ENCODE data around the gene RPL13A.

RPL13A gene

GRCh38 chr19:49487277-49488045 is at the start of gene RPL13A:
Gene RPL13A, plus strand, starts transcription at chr19:49487608. Its CDS starts 22 bp downstream, at chr19:49487630.
- peak; percentile 97 for TF ChIP-seq YY1 (IDR thresholded peaks at IDR 0.05; ENCODE audit: insufficient read depth, insufficient read length)
- no peak for TF ChIP-seq SUZ12 (IDR thresholded peaks at IDR 0.05; ENCODE audit: extremely low read depth, insufficient read depth, insufficient read length)
- Histone ChIP-seq H3K4me1 (ENCODE audit: insufficient read depth, insufficient read length) (peaks cover 3% of the 10 kb centered on the region), H3K4me3 (ENCODE audit: insufficient read length, low read depth) (peak within 1 kb of the TSS; percentile 95), H3K27me3 (ENCODE audit: insufficient read depth, insufficient read length) (no peaks in the 10 kb centered on the region), H3K36me3 (ENCODE audit: insufficient read depth, insufficient read length, low read length) (peaks cover 49% of the 10 kb centered on the region), H3K9me3 (ENCODE audit: insufficient read depth, low read length) (no peaks in the 10 kb centered on the region), H3K9ac (ENCODE audit: insufficient read length, low read depth) (peak within 1 kb of the TSS; percentile 99)
- peak; percentile 98 for DNase-seq (ENCODE audit: low read depth, low spot score)

DNA sequence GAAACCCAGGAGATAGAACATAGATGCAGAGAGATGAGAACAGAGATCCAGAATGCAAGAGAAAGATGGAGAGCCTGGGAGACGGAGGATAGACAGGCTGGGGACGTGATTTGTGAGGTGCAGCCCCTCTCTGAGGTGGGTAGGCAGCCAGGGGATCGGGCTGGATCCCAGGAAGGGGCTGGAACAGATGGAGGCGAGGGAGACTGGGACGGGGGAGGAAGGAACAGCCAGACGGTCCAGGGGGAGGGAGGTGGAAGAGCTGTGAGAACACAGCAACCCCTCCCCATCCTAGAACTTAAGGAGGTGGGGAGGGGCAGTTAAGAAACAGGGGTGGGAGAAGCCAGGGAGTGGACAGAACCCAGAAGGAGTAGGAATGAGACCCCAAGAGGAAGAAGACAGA is 49.1 kb upstream of the RPL13A start:
- Histone ChIP-seq H3K9me3 (ENCODE audit: insufficient read depth, low read length) (no peaks in the 10 kb centered on the region), H3K4me1 (ENCODE audit: insufficient read depth, insufficient read length) (peaks cover 4% of the 10 kb centered on the region), H3K4me3 (ENCODE audit: insufficient read length, low read depth) (no peak overlapping the region), H3K9ac (ENCODE audit: insufficient read length, low read depth) (no peak overlapping the region), H3K36me3 (ENCODE audit: insufficient read depth, insufficient read length, low read length) (no peaks in the 10 kb centered on the region), H3K27me3 (ENCODE audit: insufficient read depth, insufficient read length) (peaks cover 54% of the 10 kb centered on the region)
- no peak for DNase-seq (ENCODE audit: low read depth, low spot score)
- no peak for TF ChIP-seq SUZ12 (IDR thresholded peaks at IDR 0.05; ENCODE audit: extremely low read depth, insufficient read depth, insufficient read length)
- no peak for TF ChIP-seq ZNF274 (IDR thresholded peaks at IDR 0.05; ENCODE audit: low read depth, low read length)
- TF ChIP-seq YY1 (IDR thresholded peaks at IDR 0.05; ENCODE audit: insufficient read depth, insufficient read length) = no peak

GRCh38 chr19:49439836-49440235 is 47.6 kb upstream of the RPL13A start:
- Histone ChIP-seq H3K4me3 (ENCODE audit: insufficient read length, low read depth) (no peak overlapping the region), H3K9ac (ENCODE audit: insufficient read length, low read depth) (no peak overlapping the region), H3K4me1 (ENCODE audit: insufficient read depth, insufficient read length) (peaks cover 4% of the 10 kb centered on the region), H3K27me3 (ENCODE audit: insufficient read depth, insufficient read length) (peaks cover 47% of the 10 kb centered on the region), H3K36me3 (ENCODE audit: insufficient read depth, insufficient read length, low read length) (no peaks in the 10 kb centered on the region), H3K9me3 (ENCODE audit: insufficient read depth, low read length) (no peaks in the 10 kb centered on the region)
- no peak for DNase-seq (ENCODE audit: low read depth, low spot score)
- no peak for TF ChIP-seq ZNF274 (IDR thresholded peaks at IDR 0.05; ENCODE audit: low read depth, low read length)
- TF ChIP-seq SUZ12 (IDR thresholded peaks at IDR 0.05; ENCODE audit: extremely low read depth, insufficient read depth, insufficient read length) = no peak
- TF ChIP-seq YY1 (IDR thresholded peaks at IDR 0.05; ENCODE audit: insufficient read depth, insufficient read length) = no peak

DNA sequence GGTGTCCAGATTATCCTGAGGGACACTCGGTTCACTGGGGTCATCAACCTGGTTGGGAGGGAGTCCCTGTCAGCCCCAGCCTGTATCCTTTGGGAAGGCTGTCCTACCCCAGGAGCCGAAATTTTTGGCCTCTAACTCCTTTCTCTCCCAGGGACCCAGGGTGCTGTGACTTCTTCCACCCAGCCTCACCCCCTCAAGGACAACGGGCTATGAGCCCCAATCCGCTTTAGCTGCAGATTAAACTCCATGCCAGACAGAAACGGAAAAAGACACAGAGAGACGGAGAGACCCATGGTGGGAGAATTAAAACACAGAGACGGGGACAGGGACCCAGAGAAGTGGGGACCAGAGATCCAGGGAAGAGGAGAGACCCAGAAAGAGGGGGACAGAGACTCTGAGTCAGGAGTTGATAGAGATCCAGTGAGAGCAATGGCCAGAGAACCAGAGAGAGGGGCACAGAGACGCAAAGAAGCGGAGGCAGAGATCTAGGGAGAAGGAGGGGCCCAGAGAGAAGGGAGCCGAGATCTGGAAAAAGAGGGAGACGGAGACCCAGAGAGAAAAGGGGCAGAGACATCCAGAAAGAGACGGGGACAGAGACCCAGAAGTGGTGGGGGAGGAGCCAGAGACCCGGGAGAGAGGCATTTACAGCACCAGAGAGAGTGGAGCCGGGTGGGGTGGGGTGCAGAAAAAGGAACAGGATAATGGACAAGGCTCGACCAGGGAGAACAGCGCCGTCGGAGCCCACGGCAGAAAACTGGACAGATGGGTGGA is 46.8 kb upstream of the RPL13A start:
- H3K36me3 ChIP-seq (ENCODE audit: insufficient read depth, insufficient read length, low read length) = no peaks in the 10 kb centered on the region
- peak overlapping the region; percentile 51 for H3K4me3 ChIP-seq (ENCODE audit: insufficient read length, low read depth)
- H3K9ac ChIP-seq (ENCODE audit: insufficient read length, low read depth) = peak overlapping the region; percentile 17
- peaks cover 4% of the 10 kb centered on the region for H3K4me1 ChIP-seq (ENCODE audit: insufficient read depth, insufficient read length)
- no peak for DNase-seq (ENCODE audit: low read depth, low spot score)
- no peaks in the 10 kb centered on the region for H3K9me3 ChIP-seq (ENCODE audit: insufficient read depth, low read length)
- H3K27me3 ChIP-seq (ENCODE audit: insufficient read depth, insufficient read length) = peaks cover 47% of the 10 kb centered on the region
- TF ChIP-seq SUZ12 (IDR thresholded peaks at IDR 0.05; ENCODE audit: extremely low read depth, insufficient read depth, insufficient read length) (no peak), ZNF274 (IDR thresholded peaks at IDR 0.05; ENCODE audit: low read depth, low read length) (no peak), YY1 (IDR thresholded peaks at IDR 0.05; ENCODE audit: insufficient read depth, insufficient read length) (no peak)

- Histone ChIP-seq H3K4me3 (ENCODE audit: insufficient read length, low read depth) (peak within 1 kb of the TSS; percentile 51), H3K9ac (ENCODE audit: insufficient read length, low read depth) (peak within 1 kb of the TSS; percentile 17), H3K36me3 (ENCODE audit: insufficient read depth, insufficient read length, low read length) (peaks cover 5% of the 10 kb centered on the region), H3K4me1 (ENCODE audit: insufficient read depth, insufficient read length) (peaks cover 4% of the 10 kb centered on the region), H3K9me3 (ENCODE audit: insufficient read depth, low read length) (no peaks in the 10 kb centered on the region), H3K27me3 (ENCODE audit: insufficient read depth, insufficient read length) (peaks cover 47% of the 10 kb centered on the region)
- no peak for DNase-seq (ENCODE audit: low read depth, low spot score)
- no peak for TF ChIP-seq YY1 (IDR thresholded peaks at IDR 0.05; ENCODE audit: insufficient read depth, insufficient read length)
- no peak for TF ChIP-seq ZNF274 (IDR thresholded peaks at IDR 0.05; ENCODE audit: low read depth, low read length)
- TF ChIP-seq SUZ12 (IDR thresholded peaks at IDR 0.05; ENCODE audit: extremely low read depth, insufficient read depth, insufficient read length) = peak; percentile 37
Observed at GRCh38 chr19:49441210-49441959, 46.0 kb upstream of the RPL13A start, which contains the start of gene SLC17A7. Gene SLC17A7, minus strand, starts transcription at chr19:49441527. Its CDS starts 148 bp downstream, at chr19:49441379.

GRCh38 chr19:49441960-49442350 is 45.5 kb upstream of the RPL13A start:
- Histone ChIP-seq H3K27me3 (ENCODE audit: insufficient read depth, insufficient read length) (peaks cover 47% of the 10 kb centered on the region), H3K9ac (ENCODE audit: insufficient read length, low read depth) (no peak overlapping the region), H3K4me3 (ENCODE audit: insufficient read length, low read depth) (no peak overlapping the region), H3K9me3 (ENCODE audit: insufficient read depth, low read length) (no peaks in the 10 kb centered on the region), H3K36me3 (ENCODE audit: insufficient read depth, insufficient read length, low read length) (peaks cover 11% of the 10 kb centered on the region), H3K4me1 (ENCODE audit: insufficient read depth, insufficient read length) (peaks cover 4% of the 10 kb centered on the region)
- no peak for DNase-seq (ENCODE audit: low read depth, low spot score)
- TF ChIP-seq YY1 (IDR thresholded peaks at IDR 0.05; ENCODE audit: insufficient read depth, insufficient read length) (no peak), ZNF274 (IDR thresholded peaks at IDR 0.05; ENCODE audit: low read depth, low read length) (no peak), SUZ12 (IDR thresholded peaks at IDR 0.05; ENCODE audit: extremely low read depth, insufficient read depth, insufficient read length) (no peak)

Data from NT2/D1 (cell line).